ENCODE measurements around the gene DDX53. TPM values are rescaled to one million over a fixed set of nuclear protein-coding genes. Genes with fewer than 3 reads are reported as not detected.

DDX53 gene
- total and polyA plus RNA-seq, 9 of the 15 experiments (the other 6 are each of a cell fraction or from before 2014, with no cell fraction given) = 0.25 to 3.3 (median 2.4) TPM

DNA sequence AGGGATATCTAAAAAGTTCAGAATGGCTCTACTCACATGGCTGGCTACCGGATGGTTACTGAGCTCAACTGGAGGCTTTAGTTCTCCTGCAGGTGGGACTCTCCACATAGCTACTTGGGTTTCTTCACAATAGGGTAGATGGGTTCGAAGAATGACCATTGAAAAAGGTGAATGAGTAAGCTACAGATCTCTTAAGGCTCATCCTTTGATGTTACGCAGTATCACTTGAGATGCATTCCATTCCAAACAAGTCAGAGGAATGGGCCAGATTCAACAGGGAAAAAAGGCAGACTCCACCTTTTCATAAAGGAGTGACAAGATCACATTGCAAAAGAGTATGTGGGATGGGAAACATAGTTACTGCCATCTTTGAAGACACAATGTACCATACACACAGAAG lies 52.6 kb downstream of the DDX53 start:
- 8% methylated on average over 3 of the region's 3 CpGs for WGBS (ENCODE audit: insufficient coverage, low coverage, missing lambda C conversion rate)
- no peak for ATAC-seq
- intact Hi-C loops (cut with micrococcal nuclease) = no loop called here

More for the DNA sequence above, 52.6 kb downstream of the DDX53 start:
- POLR2A ChIA-PET = no interaction called here
- Histone ChIP-seq H3K9me3 (replicated peaks; ENCODE audit: control insufficient read depth, insufficient read depth, low read depth, low read length) (no peaks in the 10 kb centered on the region), H3K36me3 (ENCODE audit: control insufficient read depth, insufficient read depth, low read length) (no peaks in the 10 kb centered on the region), H2AFZ (ENCODE audit: low read depth, low read length) (no peak overlapping the region), H3K27me3 (ENCODE audit: control insufficient read depth in 2 of 2, insufficient read depth in 2 of 2, low read length in 2 of 2) (no peaks in the 10 kb centered on the region), H4K20me1 (replicated peaks; ENCODE audit: control insufficient read depth, insufficient read depth, low read length) (no peaks in the 10 kb centered on the region), H3K9me1 (ENCODE audit: control insufficient read depth, insufficient read depth, low read length) (no peaks in the 10 kb centered on the region), H3K4me2 (ENCODE audit: insufficient read depth, low read length) (no peak overlapping the region), H3K79me2 (ENCODE audit: control insufficient read depth, insufficient read depth, low read length) (no peaks in the 10 kb centered on the region), H3K9ac (ENCODE audit: insufficient read depth in 1 of 2, low read depth in 2 of 2, low read length in 2 of 2) (no peak overlapping the region), H3K4me1 (replicated peaks in 1 of 2; ENCODE audit: control insufficient read depth in 2 of 2, insufficient read depth in 2 of 2, low read length in 2 of 2) (no peaks in the 10 kb centered on the region), H3K27ac (ENCODE audit: extremely low read depth, low read depth, low read length) (no peak overlapping the region), H3K4me3 (no peak overlapping the region)
- TF ChIP-seq ZNF274 (IDR thresholded peaks at IDR 0.05; ENCODE audit: borderline replicate concordance, low read depth, low read length) (no peak), TAF15 (IDR thresholded peaks at IDR 0.05; ENCODE audit: low read depth, low read length) (no peak), PHB2 (IDR thresholded peaks at IDR 0.05; ENCODE audit: low read depth) (no peak), GTF2F1 (IDR thresholded peaks at IDR 0.05; ENCODE audit: low read depth, low read length) (no peak), SP2 (IDR thresholded peaks at IDR 0.05; ENCODE audit: extremely low read depth, low read depth, low read length, poor library complexity, severe bottlenecking) (no peak), ZNF184 (CRISPR knock-in tag; IDR thresholded peaks at IDR 0.05) (no peak), ZFP1 (CRISPR knock-in tag; IDR thresholded peaks at IDR 0.05) (no peak), ZNF707 (CRISPR knock-in tag; conservative IDR thresholded peaks at IDR 0.05) (no peak), CREBBP (IDR thresholded peaks at IDR 0.05; ENCODE audit: low read depth, low read length) (no peak), KDM4B (IDR thresholded peaks at IDR 0.05; ENCODE audit: borderline replicate concordance in 2 of 2, low read depth in 1 of 2) (no peak), RBM17 (IDR thresholded peaks at IDR 0.05; ENCODE audit: borderline replicate concordance, low read depth, low read length) (no peak), ZNF124 (CRISPR knock-in tag; IDR thresholded peaks at IDR 0.05) (no peak), NELFE (IDR thresholded peaks at IDR 0.05; ENCODE audit: insufficient read depth, insufficient read length) (no peak)
- TF ChIP-seq, protein P1, sequence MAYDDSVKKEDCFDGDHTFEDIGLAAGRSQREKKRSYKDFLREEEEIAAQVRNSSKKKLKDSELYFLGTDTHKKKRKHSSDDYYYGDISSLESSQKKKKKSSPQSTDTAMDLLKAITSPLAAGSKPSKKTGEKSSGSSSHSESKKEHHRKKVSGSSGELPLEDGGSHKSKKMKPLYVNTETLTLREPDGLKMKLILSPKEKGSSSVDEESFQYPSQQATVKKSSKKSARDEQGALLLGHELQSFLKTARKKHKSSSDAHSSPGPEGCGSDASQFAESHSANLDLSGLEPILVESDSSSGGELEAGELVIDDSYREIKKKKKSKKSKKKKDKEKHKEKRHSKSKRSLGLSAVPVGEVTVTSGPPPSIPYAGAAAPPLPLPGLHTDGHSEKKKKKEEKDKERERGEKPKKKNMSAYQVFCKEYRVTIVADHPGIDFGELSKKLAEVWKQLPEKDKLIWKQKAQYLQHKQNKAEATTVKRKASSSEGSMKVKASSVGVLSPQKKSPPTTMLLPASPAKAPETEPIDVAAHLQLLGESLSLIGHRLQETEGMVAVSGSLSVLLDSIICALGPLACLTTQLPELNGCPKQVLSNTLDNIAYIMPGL (CRISPR knock-in tag; IDR thresholded peaks at IDR 0.05) = no peak
- in situ Hi-C loops (cut with MboI) = no loop called here
- no TSS peak for BruUV-seq (replicated peaks)
- DNase-seq (ENCODE audit: extremely low read depth in 1 of 4, low spot score in 3 of 4) (no peak), FAIRE-seq (no peak)
- CTCF ChIA-PET (ENCODE audit: low intra/inter-chr PET ratio) = no interaction called here
